GM19463 (cell line): ENCODE data around the gene TLDC2.

ENCODE experiments used
- ATAC-seq: cut with Tn5 transposase; IDR thresholded peaks from one replicate; pipeline ENCODE4 v1.9.1; 2021; ENCODE audit warnings: mild to moderate bottlenecking, moderate library complexity; ENCODE audit not compliant: unreplicated experiment

The TLDC2 gene

DNA sequence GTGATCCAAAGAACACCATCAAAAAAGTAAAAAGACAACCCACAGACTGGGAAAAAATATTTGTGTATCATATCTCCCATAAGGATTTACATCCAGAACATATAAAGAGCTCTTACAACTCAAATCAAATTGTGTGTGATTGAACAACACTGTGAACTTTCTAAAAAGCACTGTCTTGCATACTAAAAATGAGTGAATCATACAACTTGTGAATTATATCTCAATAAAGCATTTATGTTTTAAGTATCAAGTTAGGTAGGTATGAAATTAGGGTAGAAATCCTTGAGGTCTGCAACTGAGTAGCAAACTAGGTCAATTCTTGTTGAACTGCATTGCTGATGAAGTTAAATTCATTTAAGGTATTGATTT is 61.4 kb downstream of the TLDC2 start:
- no peak for ATAC-seq

DNA sequence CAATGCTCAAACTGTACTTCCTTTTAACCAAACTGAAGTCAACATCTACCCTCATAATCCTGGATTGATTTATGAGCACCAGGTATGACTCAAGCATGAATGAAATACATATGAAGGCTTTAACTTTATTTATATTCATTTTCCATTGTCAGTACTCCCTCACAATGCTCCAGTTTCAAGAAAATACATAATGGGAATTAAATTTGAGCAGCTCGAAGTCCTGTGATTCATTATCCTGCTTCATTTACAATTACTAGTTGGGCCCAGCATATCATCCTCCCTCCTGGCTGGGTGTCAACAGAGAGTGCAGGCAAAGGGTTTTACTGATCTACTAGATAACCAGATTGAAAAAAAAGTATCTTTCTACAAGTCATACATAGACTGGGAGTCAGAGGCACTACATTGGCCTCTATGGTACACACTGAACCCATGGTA is 65.5 kb downstream of the TLDC2 start:
- ATAC-seq: no peak
